C4-2B (cell line): ENCODE measurements around the gene SIK2.

Experiments
- ZFX ChIP-seq: fragments of 450-650 bp; IDR thresholded peaks from 2 replicates; pipeline ENCODE4 v1.6.1; 2017
- TF ChIP-seq, protein P1 (sequence below): fragments of 450-650 bp; conservative IDR thresholded peaks from 2 replicates; pipeline ENCODE4 v1.5.1; 2017; ENCODE audit warnings: mild to moderate bottlenecking

DNA sequence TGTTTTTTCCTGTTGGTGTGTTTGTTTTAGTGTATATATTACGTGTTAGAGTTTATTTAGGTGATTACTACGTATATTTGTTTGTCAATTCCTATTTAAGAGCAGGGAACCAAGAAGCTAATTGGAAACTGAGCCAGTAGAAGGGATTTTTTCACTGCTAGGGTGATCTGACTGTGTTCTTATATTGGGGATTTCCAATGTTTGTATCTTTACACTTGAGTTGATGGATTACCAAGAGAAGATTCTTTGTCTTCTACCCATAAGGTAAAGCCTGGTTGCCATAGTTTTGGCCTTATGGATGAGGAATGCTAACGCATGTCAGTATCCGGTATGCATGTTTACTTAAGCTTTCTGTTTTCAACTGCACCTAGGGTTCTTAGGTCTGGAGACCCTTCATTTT lies 35.6 kb downstream of the SIK2 start:
- TF ChIP-seq, protein P1, sequence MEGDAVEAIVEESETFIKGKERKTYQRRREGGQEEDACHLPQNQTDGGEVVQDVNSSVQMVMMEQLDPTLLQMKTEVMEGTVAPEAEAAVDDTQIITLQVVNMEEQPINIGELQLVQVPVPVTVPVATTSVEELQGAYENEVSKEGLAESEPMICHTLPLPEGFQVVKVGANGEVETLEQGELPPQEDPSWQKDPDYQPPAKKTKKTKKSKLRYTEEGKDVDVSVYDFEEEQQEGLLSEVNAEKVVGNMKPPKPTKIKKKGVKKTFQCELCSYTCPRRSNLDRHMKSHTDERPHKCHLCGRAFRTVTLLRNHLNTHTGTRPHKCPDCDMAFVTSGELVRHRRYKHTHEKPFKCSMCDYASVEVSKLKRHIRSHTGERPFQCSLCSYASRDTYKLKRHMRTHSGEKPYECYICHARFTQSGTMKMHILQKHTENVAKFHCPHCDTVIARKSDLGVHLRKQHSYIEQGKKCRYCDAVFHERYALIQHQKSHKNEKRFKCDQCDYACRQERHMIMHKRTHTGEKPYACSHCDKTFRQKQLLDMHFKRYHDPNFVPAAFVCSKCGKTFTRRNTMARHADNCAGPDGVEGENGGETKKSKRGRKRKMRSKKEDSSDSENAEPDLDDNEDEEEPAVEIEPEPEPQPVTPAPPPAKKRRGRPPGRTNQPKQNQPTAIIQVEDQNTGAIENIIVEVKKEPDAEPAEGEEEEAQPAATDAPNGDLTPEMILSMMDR: no peak
- TF ChIP-seq ZFX: no peak
